NCI-H82 (cell line): Measurements from ENCODE around the gene SORCS2.

Source experiments
- DNase-seq: peaks from one replicate; lab custom pipeline; 2025; lab: John Stamatoyannopoulos, UW

The SORCS2 gene

GRCh38 chr4:7637971-7638370 is 445.6 kb downstream of the SORCS2 start:
- DNase-seq = no peak

- no peak for DNase-seq
Measured at GRCh38 chr4:7638489-7638888, 446.2 kb downstream of the SORCS2 start.

GRCh38 chr4:7638984-7639789 is 446.8 kb downstream of the SORCS2 start:
- DNase-seq = no peak

- DNase-seq = no peak
Measured at GRCh38 chr4:7640136-7640535, 447.8 kb downstream of the SORCS2 start.

GRCh38 chr4:7641712-7642111 is 449.4 kb downstream of the SORCS2 start:
- DNase-seq = no peak

GRCh38 chr4:7642741-7643458 is 450.6 kb downstream of the SORCS2 start:
- no peak for DNase-seq

GRCh38 chr4:7645158-7645557 is 452.8 kb downstream of the SORCS2 start:
- no peak for DNase-seq

GRCh38 chr4:7645956-7646355 is 453.6 kb downstream of the SORCS2 start:
- no peak for DNase-seq

GRCh38 chr4:7646384-7647061 is 454.2 kb downstream of the SORCS2 start:
- DNase-seq = no peak

- DNase-seq = no peak
Measured at GRCh38 chr4:7647186-7647585, 454.8 kb downstream of the SORCS2 start.

- DNase-seq = no peak
Measured at GRCh38 chr4:7647600-7648543, 455.5 kb downstream of the SORCS2 start.

- DNase-seq = no peak
Measured at GRCh38 chr4:7648544-7649395, 456.4 kb downstream of the SORCS2 start.

- DNase-seq = no peak
Measured at GRCh38 chr4:7649411-7649740, 457.0 kb downstream of the SORCS2 start.

GRCh38 chr4:7649741-7650531 is 457.6 kb downstream of the SORCS2 start:
- no peak for DNase-seq

GRCh38 chr4:7650606-7651385 is 458.5 kb downstream of the SORCS2 start:
- DNase-seq = peak; percentile 36

- no peak for DNase-seq
Measured at GRCh38 chr4:7651461-7651921, 459.2 kb downstream of the SORCS2 start.

- DNase-seq = no peak
Measured at GRCh38 chr4:7652006-7652405, 459.7 kb downstream of the SORCS2 start.

- no peak for DNase-seq
Measured at GRCh38 chr4:7652451-7652881, 460.1 kb downstream of the SORCS2 start.

- no peak for DNase-seq
Measured at GRCh38 chr4:7652906-7653305, 460.6 kb downstream of the SORCS2 start.
